Muscle of leg (tissue), 11 donors: ENCODE data around the gene UMPS. TPM values are rescaled to one million over a fixed set of nuclear protein-coding genes. Genes with fewer than 3 reads are reported as not detected.
"Not testable (repeated sequence)": the region's sequence is repeated elsewhere in the genome, so short reads cannot be mapped to it uniquely, and the experiment has no call there.

Experiments
- DNase-seq: peaks from one replicate; pipeline ENCODE4 v3.0.0; 2013
- H3K27ac ChIP-seq: one replicate; pipeline ENCODE4 v1.5.1; 2013; ENCODE audit warnings: mild to moderate bottlenecking, low read length, control low read depth
- H3K27me3 ChIP-seq: one replicate; pipeline ENCODE4 v1.6.1; 2013; ENCODE audit warnings: low read length; ENCODE audit not compliant: control insufficient read depth, insufficient read depth
- H3K36me3 ChIP-seq: one replicate; pipeline ENCODE4 v1.6.1; 2013; ENCODE audit warnings: low read length; ENCODE audit not compliant: control insufficient read depth, insufficient read depth
- H3K4me1 ChIP-seq: one replicate; pipeline ENCODE4 v1.6.1; 2013; ENCODE audit warnings: low read length; ENCODE audit not compliant: control insufficient read depth, insufficient read depth
- H3K4me3 ChIP-seq: one replicate; pipeline ENCODE4 v1.5.1; 2013; ENCODE audit warnings: low read length, control low read depth
- H3K9me3 ChIP-seq: replicated peaks from 2 replicates; pipeline ENCODE4 v1.6.1; 2013; ENCODE audit warnings: low read depth, low read length; ENCODE audit not compliant: control insufficient read depth
- WGBS: methylation state at CpG from one replicate; pipeline ENCODE4 v1.1.5; 2013; ENCODE audit warnings: missing lambda C conversion rate; ENCODE audit not compliant: insufficient coverage; 5-methylcytosine and 5-hydroxymethylcytosine counted together
- polyA plus RNA-seq, 8 donors: library from polyadenylated mRNA; unstranded; fragments of 120-200 nt; gene quantifications; one replicate each; pipeline versions ENCODE4 v1.2.1 to v1.2.3, GENCODE V29; 2013; ENCODE audit warnings: inconsistent platforms in 1 of 8, low replicate concordance in 1 of 8; ENCODE audit not compliant: insufficient read length in 8 of 8, insufficient read depth in 1 of 8
- total RNA-seq: library from RNA; stranded (reverse); fragments of 120-200 nt; gene quantifications from one replicate; pipeline ENCODE4 v1.2.4, GENCODE V29; 2013

The UMPS gene
- total and polyA plus RNA-seq, 9 donors, result 17.2 to 27.3 (median 19.9) TPM

- Histone ChIP-seq H3K4me3 (no peak overlapping the region), H3K9me3 (no peaks in the 10 kb centered on the region), H3K27me3 (no peaks in the 10 kb centered on the region), H3K36me3 (peaks cover 39% of the 10 kb centered on the region), H3K4me1 (no peaks in the 10 kb centered on the region), H3K27ac (no peak overlapping the region)
- DNase-seq, result no peak
- 88% methylated on average over 10 of the region's 14 CpGs for WGBS
Measured at GRCh38 chr3:124747111-124747981, 17.1 kb downstream of the UMPS start.

GRCh38 chr3:124748560-124749198 lies 18.4 kb downstream of the UMPS start:
- Histone ChIP-seq H3K9me3 (no peaks in the 10 kb centered on the region), H3K27me3 (no peaks in the 10 kb centered on the region), H3K27ac (no peak overlapping the region), H3K4me3 (no peak overlapping the region), H3K4me1 (no peaks in the 10 kb centered on the region), H3K36me3 (peaks cover 35% of the 10 kb centered on the region)
- no peak for DNase-seq
- WGBS, result 71% methylated on average over 5 of the region's 8 CpGs

GRCh38 chr3:124749877-124750276 lies 19.6 kb downstream of the UMPS start:
- H3K9me3 ChIP-seq, H3K4me1 ChIP-seq, H3K27me3 ChIP-seq, DNase-seq, H3K27ac ChIP-seq, H3K4me3 ChIP-seq: not testable (repeated sequence)
- H3K36me3 ChIP-seq, result peaks cover 24% of the 10 kb centered on the region
- WGBS, result 58% methylated on average over 2 of the region's 27 CpGs

GRCh38 chr3:124751501-124751900 lies 21.2 kb downstream of the UMPS start:
- H3K4me1 ChIP-seq, result no peaks in the 10 kb centered on the region
- H3K4me3 ChIP-seq, result no peak overlapping the region
- no peak for DNase-seq
- H3K27me3 ChIP-seq, result no peaks in the 10 kb centered on the region
- H3K36me3 ChIP-seq, result peaks cover 11% of the 10 kb centered on the region
- H3K27ac ChIP-seq, result no peak overlapping the region
- no peaks in the 10 kb centered on the region for H3K9me3 ChIP-seq
- no CpG with 5 or more reads among the region's 5 CpGs for WGBS

- Histone ChIP-seq H3K36me3 (peaks cover 5% of the 10 kb centered on the region), H3K27me3 (no peaks in the 10 kb centered on the region), H3K27ac (no peak overlapping the region), H3K4me1 (no peaks in the 10 kb centered on the region), H3K4me3 (no peak overlapping the region), H3K9me3 (no peaks in the 10 kb centered on the region)
- DNase-seq, result no peak
- 80% methylated on average over 1 of the region's 3 CpGs for WGBS
Measured at GRCh38 chr3:124752051-124752450, 21.8 kb downstream of the UMPS start.

- H3K36me3 ChIP-seq, H3K27ac ChIP-seq, H3K27me3 ChIP-seq, H3K4me3 ChIP-seq, H3K9me3 ChIP-seq, DNase-seq: not testable (repeated sequence)
- WGBS, result no CpG with 5 or more reads among the region's 7 CpGs
- peaks cover 15% of the 10 kb centered on the region for H3K4me1 ChIP-seq
Measured at GRCh38 chr3:124757926-124758325, 27.7 kb downstream of the UMPS start.

- H3K27ac ChIP-seq, result no peak overlapping the region
- 70% methylated on average over 2 of the region's 5 CpGs for WGBS
- DNase-seq, result no peak
- peaks cover 10% of the 10 kb centered on the region for H3K36me3 ChIP-seq
- no peak overlapping the region for H3K4me3 ChIP-seq
- peaks cover 15% of the 10 kb centered on the region for H3K4me1 ChIP-seq
- no peaks in the 10 kb centered on the region for H3K9me3 ChIP-seq
- no peaks in the 10 kb centered on the region for H3K27me3 ChIP-seq
Measured at GRCh38 chr3:124758851-124759635, 28.8 kb downstream of the UMPS start.

- no peaks in the 10 kb centered on the region for H3K9me3 ChIP-seq
- no peak overlapping the region for H3K27ac ChIP-seq
- 65% methylated on average over 13 of the region's 14 CpGs for WGBS
- H3K27me3 ChIP-seq, result peaks cover 4% of the 10 kb centered on the region
- H3K36me3 ChIP-seq, result peaks cover 15% of the 10 kb centered on the region
- peaks cover 16% of the 10 kb centered on the region for H3K4me1 ChIP-seq
- DNase-seq, result no peak
- H3K4me3 ChIP-seq, result no peak overlapping the region
Measured at GRCh38 chr3:124759666-124760401, 29.6 kb downstream of the UMPS start.

- peaks cover 4% of the 10 kb centered on the region for H3K27me3 ChIP-seq
- peak; percentile 64 for DNase-seq
- H3K36me3 ChIP-seq, result peaks cover 15% of the 10 kb centered on the region
- WGBS, result no CpG with 5 or more reads among the region's 2 CpGs
- peaks cover 22% of the 10 kb centered on the region for H3K4me1 ChIP-seq
- no peak overlapping the region for H3K27ac ChIP-seq
- no peaks in the 10 kb centered on the region for H3K9me3 ChIP-seq
- no peak overlapping the region for H3K4me3 ChIP-seq
Measured at GRCh38 chr3:124760601-124761000, 30.3 kb downstream of the UMPS start.
